Measurements from ENCODE around the gene ATP11B. TPM values are rescaled to one million over a fixed set of nuclear protein-coding genes. Genes with fewer than 3 reads are reported as not detected.

The ATP11B gene
- total RNA-seq, 4 donors from 2014 or later = 117 to 219 (median 134) TPM

DNA sequence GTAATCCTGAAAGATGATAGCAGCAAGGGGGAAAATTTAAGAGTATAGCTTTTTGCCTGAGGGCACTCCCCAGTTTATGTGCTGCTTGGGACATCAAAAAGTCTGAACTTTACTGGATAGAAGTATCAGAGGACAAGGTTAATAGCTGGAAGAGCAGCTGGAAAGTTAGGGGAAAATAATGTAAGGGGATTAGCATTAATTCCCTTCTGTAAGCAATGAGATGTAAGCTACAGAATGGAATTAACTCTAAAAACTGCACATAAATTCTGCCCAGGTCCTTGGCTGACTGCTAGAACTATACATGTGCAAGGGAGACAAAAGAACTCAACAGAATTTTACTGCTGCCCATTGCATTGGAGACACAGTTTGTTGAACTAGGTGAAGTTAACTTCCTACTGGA is 55.6 kb downstream of the ATP11B start:
- in situ Hi-C loops (cut with MboI; ENCODE audit: low pct_ligation_motif_present in 1 of 4, low pct_unique_long_range_greater_than_20kb in 1 of 4, low sequenced_read_pairs in 3 of 4) (no loop called here), intact Hi-C loops (cut with DNase I; ENCODE audit: low total_unique reads) (no loop called here)
- H3K9me3 ChIP-seq = no peaks in the 10 kb centered on the region
- H3K36me3 ChIP-seq = peaks cover 0 to 84% (median 29%) of the 10 kb centered on the region in 4 donors
- no peaks in the 10 kb centered on the region for H3K27me3 ChIP-seq
- H3K4me3 ChIP-seq = no peak overlapping the region
- TF ChIP-seq, protein P1, sequence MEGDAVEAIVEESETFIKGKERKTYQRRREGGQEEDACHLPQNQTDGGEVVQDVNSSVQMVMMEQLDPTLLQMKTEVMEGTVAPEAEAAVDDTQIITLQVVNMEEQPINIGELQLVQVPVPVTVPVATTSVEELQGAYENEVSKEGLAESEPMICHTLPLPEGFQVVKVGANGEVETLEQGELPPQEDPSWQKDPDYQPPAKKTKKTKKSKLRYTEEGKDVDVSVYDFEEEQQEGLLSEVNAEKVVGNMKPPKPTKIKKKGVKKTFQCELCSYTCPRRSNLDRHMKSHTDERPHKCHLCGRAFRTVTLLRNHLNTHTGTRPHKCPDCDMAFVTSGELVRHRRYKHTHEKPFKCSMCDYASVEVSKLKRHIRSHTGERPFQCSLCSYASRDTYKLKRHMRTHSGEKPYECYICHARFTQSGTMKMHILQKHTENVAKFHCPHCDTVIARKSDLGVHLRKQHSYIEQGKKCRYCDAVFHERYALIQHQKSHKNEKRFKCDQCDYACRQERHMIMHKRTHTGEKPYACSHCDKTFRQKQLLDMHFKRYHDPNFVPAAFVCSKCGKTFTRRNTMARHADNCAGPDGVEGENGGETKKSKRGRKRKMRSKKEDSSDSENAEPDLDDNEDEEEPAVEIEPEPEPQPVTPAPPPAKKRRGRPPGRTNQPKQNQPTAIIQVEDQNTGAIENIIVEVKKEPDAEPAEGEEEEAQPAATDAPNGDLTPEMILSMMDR (IDR thresholded peaks at IDR 0.05) = no peak
- DNase-seq = no peak
- H3K27ac ChIP-seq = no peak overlapping the region
- no peaks in the 10 kb centered on the region for H3K4me1 ChIP-seq

DNA sequence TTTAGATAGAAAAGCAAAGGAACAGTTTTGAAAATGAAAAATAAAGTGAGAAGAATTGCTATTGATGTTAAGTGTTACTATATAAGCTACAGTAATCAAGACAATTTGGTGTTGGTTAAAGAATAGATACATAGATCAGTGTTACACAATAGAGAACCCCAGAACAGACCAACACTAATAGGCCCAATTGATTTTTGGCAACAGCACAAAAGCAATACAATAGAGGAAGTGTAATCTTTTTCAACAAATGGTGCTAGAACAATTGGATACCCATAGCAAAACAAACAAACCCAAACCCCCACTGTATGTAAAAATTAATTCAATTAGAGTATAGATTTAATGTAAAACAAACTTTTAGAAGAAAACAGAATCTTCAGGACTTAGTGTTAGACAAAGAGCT is 61.8 kb downstream of the ATP11B start:
- Histone ChIP-seq H3K4me1 (no peaks in the 10 kb centered on the region), H3K36me3 (peaks cover 0 to 35% (median 16%) of the 10 kb centered on the region in 4 donors), H3K9me3 (no peaks in the 10 kb centered on the region), H3K4me3 (no peak overlapping the region), H3K27ac (no peak overlapping the region), H3K27me3 (no peaks in the 10 kb centered on the region)
- intact Hi-C loops (cut with DNase I; ENCODE audit: low total_unique reads) = no loop called here
- TF ChIP-seq, protein P1 (IDR thresholded peaks at IDR 0.05) = no peak
- TF ChIP-seq EP300 (IDR thresholded peaks at IDR 0.05; ENCODE audit: low read depth) (no peak), POLR2AphosphoS5 (IDR thresholded peaks at IDR 0.05) (no peak), POLR2A (IDR thresholded peaks at IDR 0.05) (no peak)
- in situ Hi-C loops (cut with MboI; ENCODE audit: low pct_ligation_motif_present in 1 of 4, low pct_unique_long_range_greater_than_20kb in 1 of 4, low sequenced_read_pairs in 3 of 4) = no loop called here
- DNase-seq = no peak

DNA sequence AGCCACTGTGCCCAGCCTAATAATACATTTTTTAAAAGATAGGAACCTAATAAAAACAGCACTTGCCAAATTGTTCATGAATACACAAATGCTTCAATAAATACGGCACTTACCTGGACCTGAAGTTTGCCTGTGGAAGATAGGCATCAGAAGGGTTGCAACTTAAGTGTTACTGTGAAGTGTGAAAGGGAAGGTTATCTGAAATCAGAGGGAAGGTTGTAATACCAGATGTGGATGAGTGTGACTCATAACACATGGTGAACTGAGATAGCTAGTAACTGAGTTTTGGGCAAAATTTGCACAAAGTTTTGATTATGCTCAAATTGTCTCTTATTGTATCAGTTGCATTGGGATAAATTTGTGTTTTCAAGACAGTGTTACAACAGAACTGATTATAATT is 68.0 kb downstream of the ATP11B start:
- in situ Hi-C loops (cut with MboI; ENCODE audit: low pct_ligation_motif_present in 1 of 4, low pct_unique_long_range_greater_than_20kb in 1 of 4, low sequenced_read_pairs in 3 of 4) (no loop called here), intact Hi-C loops (cut with DNase I; ENCODE audit: low total_unique reads) (no loop called here)
- Histone ChIP-seq H3K27me3 (no peaks in the 10 kb centered on the region), H3K4me3 (no peak overlapping the region), H3K4me1 (no peaks in the 10 kb centered on the region), H3K27ac (no peak overlapping the region), H3K9me3 (no peaks in the 10 kb centered on the region), H3K36me3 (peaks cover 0 to 30% (median 3%) of the 10 kb centered on the region in 4 donors)
- WGBS, 2 donors (ENCODE audit: low coverage in 1 of 2) = 94 to 100% methylated on average over 1 of the region's 1 CpG
- DNase-seq = no peak
- no peak for TF ChIP-seq EP300 (IDR thresholded peaks at IDR 0.05; ENCODE audit: low read depth)
- no peak for TF ChIP-seq POLR2AphosphoS5 (IDR thresholded peaks at IDR 0.05)
- TF ChIP-seq, protein P1 (IDR thresholded peaks at IDR 0.05) = no peak
- no peak for TF ChIP-seq POLR2A (IDR thresholded peaks at IDR 0.05)

DNA sequence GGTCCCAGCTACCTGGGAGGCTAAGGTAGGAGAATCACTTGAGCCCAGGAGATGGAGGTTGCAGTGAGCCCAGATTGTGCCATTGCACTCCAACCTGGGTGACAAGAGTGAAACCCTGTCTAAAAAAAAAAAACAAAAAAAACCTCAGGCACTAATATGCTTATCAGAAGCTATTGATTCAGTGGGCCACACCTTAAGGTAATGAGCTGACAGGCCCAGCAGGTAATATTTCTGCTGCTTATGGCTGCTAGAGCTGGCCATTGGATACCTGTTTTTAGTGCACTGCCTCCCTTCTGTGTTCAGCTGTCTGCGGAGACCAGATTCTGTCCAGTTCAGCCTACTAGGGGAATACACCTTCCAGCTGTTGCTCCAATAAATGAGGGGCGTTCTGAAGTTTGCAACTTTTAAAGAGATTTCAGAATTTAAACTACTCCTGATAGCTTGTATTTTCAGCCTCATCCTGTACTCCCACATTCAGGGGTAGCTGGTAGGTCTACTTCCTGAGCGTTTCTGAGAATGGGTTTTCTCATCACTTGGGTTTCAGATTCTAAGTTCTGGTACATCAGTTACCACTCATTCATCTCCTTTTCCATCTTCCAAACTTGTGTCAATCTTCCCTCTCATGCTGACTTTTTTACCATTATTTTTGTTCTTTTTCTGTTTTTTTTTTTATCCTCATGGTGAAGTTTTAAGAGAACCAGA is 69.0 kb downstream of the ATP11B start:
- WGBS, 2 donors (ENCODE audit: low coverage in 1 of 2) = 75 to 95% methylated on average over 2 to 3 of the region's 3 CpGs

More for the DNA sequence above, 69.0 kb downstream of the ATP11B start:
- in situ Hi-C loops (cut with MboI; ENCODE audit: low pct_ligation_motif_present in 1 of 4, low pct_unique_long_range_greater_than_20kb in 1 of 4, low sequenced_read_pairs in 3 of 4) (no loop called here), intact Hi-C loops (cut with DNase I; ENCODE audit: low total_unique reads) (no loop called here)
- Histone ChIP-seq H3K9me3 (no peaks in the 10 kb centered on the region), H3K4me3 (no peak overlapping the region), H3K27me3 (no peaks in the 10 kb centered on the region), H3K27ac (no peak overlapping the region), H3K36me3 (peaks cover 0 to 37% (median under 1%) of the 10 kb centered on the region in 4 donors), H3K4me1 (no peaks in the 10 kb centered on the region)
- TF ChIP-seq POLR2A (IDR thresholded peaks at IDR 0.05) (no peak), EP300 (IDR thresholded peaks at IDR 0.05; ENCODE audit: low read depth) (no peak), POLR2AphosphoS5 (IDR thresholded peaks at IDR 0.05) (no peak)
- TF ChIP-seq, protein P1 (IDR thresholded peaks at IDR 0.05) = no peak
- DNase-seq = no peak

Measured in transverse colon (tissue), 4 donors.